GM12875 (cell line): ENCODE results near the gene ACTN4.

ENCODE experiments used
- H3K4me3 ChIP-seq: one replicate; pipeline ENCODE4 v1.5.1; 2011; ENCODE audit warnings: low read depth, low read length, control low read depth
- TF ChIP-seq, protein P1 (sequence below): IDR thresholded peaks from 2 replicates; pipeline ENCODE4 v1.5.1; 2011; ENCODE audit warnings: low read depth, mild to moderate bottlenecking, control low read depth, inconsistent platforms, low read length, moderate library complexity, borderline replicate concordance; ENCODE audit not compliant: insufficient read depth

ACTN4 gene

GRCh38 chr19:38683393-38684077 is 36.1 kb downstream of the ACTN4 start:
- no peak overlapping the region for H3K4me3 ChIP-seq
- TF ChIP-seq, protein P1, sequence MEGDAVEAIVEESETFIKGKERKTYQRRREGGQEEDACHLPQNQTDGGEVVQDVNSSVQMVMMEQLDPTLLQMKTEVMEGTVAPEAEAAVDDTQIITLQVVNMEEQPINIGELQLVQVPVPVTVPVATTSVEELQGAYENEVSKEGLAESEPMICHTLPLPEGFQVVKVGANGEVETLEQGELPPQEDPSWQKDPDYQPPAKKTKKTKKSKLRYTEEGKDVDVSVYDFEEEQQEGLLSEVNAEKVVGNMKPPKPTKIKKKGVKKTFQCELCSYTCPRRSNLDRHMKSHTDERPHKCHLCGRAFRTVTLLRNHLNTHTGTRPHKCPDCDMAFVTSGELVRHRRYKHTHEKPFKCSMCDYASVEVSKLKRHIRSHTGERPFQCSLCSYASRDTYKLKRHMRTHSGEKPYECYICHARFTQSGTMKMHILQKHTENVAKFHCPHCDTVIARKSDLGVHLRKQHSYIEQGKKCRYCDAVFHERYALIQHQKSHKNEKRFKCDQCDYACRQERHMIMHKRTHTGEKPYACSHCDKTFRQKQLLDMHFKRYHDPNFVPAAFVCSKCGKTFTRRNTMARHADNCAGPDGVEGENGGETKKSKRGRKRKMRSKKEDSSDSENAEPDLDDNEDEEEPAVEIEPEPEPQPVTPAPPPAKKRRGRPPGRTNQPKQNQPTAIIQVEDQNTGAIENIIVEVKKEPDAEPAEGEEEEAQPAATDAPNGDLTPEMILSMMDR = no peak

- no peak overlapping the region for H3K4me3 ChIP-seq
- TF ChIP-seq, protein P1 = no peak
Observed at GRCh38 chr19:38684078-38684861, 36.8 kb downstream of the ACTN4 start.

GRCh38 chr19:38684862-38685665 is 37.6 kb downstream of the ACTN4 start:
- H3K4me3 ChIP-seq = no peak overlapping the region
- TF ChIP-seq, protein P1 = no peak

DNA sequence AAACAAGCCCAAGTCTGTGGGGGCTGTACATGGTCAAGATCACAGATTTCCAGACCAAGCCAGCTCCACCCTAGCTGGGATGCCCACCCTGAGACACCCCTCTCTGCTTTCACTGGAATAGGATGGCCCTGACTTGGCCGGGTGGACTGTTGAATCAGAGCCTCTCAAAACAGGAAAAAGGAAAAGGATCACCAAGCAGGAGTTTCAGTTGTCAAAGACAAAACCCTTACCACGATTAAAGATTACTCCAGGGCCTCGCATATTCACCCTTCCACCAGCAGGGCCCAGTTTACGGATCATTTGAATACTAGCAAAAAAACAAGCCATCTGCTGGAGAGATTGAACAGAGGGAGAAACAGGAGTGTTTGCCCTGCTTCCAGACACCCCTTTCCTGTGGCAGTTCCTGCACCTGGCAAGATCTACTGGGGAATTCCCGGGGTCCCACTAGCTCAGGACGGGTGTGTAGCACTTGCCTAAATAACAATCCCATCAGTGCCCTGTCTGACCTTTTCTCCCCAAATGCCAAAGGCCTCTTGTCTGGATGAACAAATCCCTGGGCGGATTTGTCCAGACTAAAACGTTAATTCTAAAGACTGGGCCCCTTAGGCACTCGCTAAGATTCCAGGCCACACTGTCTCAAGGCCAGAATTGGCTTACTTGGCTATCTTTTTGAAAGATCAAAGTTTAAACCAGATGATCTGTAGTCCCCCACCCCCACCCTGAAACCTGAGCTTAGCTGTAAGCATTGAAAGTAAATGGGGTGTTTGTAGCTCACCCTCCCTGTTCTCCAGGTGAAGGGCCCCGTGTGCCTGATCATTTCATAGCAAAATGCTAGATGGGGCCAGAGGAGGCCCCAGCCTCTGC is 38.4 kb downstream of the ACTN4 start:
- TF ChIP-seq, protein P1 = peak; percentile 44
- no peak overlapping the region for H3K4me3 ChIP-seq

DNA sequence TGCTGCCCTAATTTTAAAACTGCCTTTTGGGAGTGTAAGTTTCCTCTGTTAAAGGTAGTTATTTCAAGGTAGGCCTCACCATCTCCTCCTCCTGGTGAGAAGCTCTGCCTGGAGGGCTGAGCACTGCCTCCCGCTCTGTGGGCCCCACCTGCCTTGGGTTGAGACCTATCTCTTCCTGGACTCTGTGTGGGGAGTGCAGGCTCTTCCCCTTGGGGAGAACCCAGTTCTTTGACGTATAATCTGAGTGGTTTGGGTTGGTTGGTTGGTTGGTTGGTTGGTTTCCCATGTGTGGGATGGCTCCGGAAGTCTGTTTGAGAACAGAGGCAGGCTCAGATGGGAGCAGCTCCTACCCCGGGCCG is 39.1 kb downstream of the ACTN4 start:
- TF ChIP-seq, protein P1 = no peak
- no peak overlapping the region for H3K4me3 ChIP-seq

GRCh38 chr19:38687837-38688378 is 40.5 kb downstream of the ACTN4 start:
- TF ChIP-seq, protein P1 = no peak
- H3K4me3 ChIP-seq = no peak overlapping the region
